Calu3 (cell line): ENCODE measurements around the gene MAP7. TPM values are rescaled to one million over a fixed set of nuclear protein-coding genes. Genes with fewer than 3 reads are reported as not detected.

ENCODE experiments used
- BruUV-seq: library from RNA; stranded (reverse); fragments of 400-500 nt; replicated peaks from 2 replicates; lab custom pipeline; 2021; lab: Mats Ljungman, UMichigan
- CTCF ChIA-PET: fragments of 300-600 bp; sonication (Branson Sonifier 250); formaldehyde crosslinking; loops from one replicate; lab custom pipeline; 2022; ENCODE audit warnings: antibody characterized with exemption; lab: Charles Lee
- DNase-seq: peaks from one replicate; pipeline ENCODE4 v3.0.0; 2022
- H3K27ac Mint-ChIP-seq: one replicate; pipeline ENCODE4 v1.8.0; 2022; ENCODE audit warnings: mixed read lengths; ENCODE audit not compliant: unreplicated experiment
- H3K27me3 Mint-ChIP-seq: one replicate; pipeline ENCODE4 v1.8.0; 2022; ENCODE audit warnings: mixed read lengths; ENCODE audit not compliant: unreplicated experiment
- H3K36me3 Mint-ChIP-seq: one replicate; pipeline ENCODE4 v1.8.0; 2022; ENCODE audit warnings: mild to moderate bottlenecking, moderate library complexity, mixed read lengths; ENCODE audit not compliant: insufficient read depth, unreplicated experiment
- H3K4me1 Mint-ChIP-seq: one replicate; pipeline ENCODE4 v1.8.0; 2022; ENCODE audit warnings: mild to moderate bottlenecking, low read depth, mixed read lengths; ENCODE audit not compliant: unreplicated experiment
- H3K4me3 Mint-ChIP-seq: one replicate; pipeline ENCODE4 v1.8.0; 2022; ENCODE audit warnings: mild to moderate bottlenecking, low read depth, moderate library complexity, mixed read lengths; ENCODE audit not compliant: unreplicated experiment
- H3K9me3 Mint-ChIP-seq: one replicate; pipeline ENCODE4 v1.8.0; 2022; ENCODE audit warnings: low read depth, mixed read lengths; ENCODE audit not compliant: unreplicated experiment
- intact Hi-C: fragments of 100-400 bp; cut with micrococcal nuclease; formaldehyde crosslinking; loops from one replicate; pipeline ENCODE4 v1.10.0; 2022; ENCODE audit not compliant: unreplicated experiment
- total RNA-seq: library from RNA; stranded (reverse); gene quantifications from 2 replicates; pipeline ENCODE4 v1.2.3, GENCODE V29; 2022
- TF ChIP-seq, protein P1 (sequence below): fragments of 200-600 bp; IDR thresholded peaks from one replicate; pipeline ENCODE4 v1.8.0; 2022; ENCODE audit warnings: antibody characterized with exemption; ENCODE audit not compliant: unreplicated experiment

The MAP7 gene
- total RNA-seq, 1 experiment from 2014 or later: 30.1 TPM

DNA sequence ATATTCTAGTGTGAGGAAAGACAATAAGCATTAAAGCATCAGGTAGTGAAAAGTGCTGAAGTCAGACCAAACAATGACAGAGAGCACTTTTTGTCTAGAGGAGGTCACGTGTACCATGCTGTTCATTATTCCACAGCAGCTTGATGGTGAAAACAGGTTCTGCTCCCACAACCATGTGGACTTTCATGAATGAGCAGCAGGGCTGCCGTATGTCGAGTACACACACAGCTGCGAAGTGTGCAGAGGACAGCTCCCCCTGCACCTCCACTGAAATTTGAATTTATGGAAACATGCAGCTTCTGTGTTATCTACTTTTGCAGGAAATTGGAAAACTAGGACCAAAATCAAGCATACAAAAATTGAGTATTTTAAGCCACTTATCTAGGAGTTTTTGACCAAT lies 85.3 kb downstream of the MAP7 start:
- DNase-seq: no peak
- Mint-ChIP-seq H3K27ac (no peak overlapping the region), H3K9me3 (no peaks in the 10 kb centered on the region), H3K27me3 (no peaks in the 10 kb centered on the region), H3K4me1 (no peaks in the 10 kb centered on the region), H3K36me3 (no peaks in the 10 kb centered on the region), H3K4me3 (no peak overlapping the region)
- no TSS peak for BruUV-seq
- intact Hi-C loops: no loop called here
- CTCF ChIA-PET: no interaction called here
- TF ChIP-seq, protein P1, sequence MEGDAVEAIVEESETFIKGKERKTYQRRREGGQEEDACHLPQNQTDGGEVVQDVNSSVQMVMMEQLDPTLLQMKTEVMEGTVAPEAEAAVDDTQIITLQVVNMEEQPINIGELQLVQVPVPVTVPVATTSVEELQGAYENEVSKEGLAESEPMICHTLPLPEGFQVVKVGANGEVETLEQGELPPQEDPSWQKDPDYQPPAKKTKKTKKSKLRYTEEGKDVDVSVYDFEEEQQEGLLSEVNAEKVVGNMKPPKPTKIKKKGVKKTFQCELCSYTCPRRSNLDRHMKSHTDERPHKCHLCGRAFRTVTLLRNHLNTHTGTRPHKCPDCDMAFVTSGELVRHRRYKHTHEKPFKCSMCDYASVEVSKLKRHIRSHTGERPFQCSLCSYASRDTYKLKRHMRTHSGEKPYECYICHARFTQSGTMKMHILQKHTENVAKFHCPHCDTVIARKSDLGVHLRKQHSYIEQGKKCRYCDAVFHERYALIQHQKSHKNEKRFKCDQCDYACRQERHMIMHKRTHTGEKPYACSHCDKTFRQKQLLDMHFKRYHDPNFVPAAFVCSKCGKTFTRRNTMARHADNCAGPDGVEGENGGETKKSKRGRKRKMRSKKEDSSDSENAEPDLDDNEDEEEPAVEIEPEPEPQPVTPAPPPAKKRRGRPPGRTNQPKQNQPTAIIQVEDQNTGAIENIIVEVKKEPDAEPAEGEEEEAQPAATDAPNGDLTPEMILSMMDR: no peak

GRCh38 chr6:136464148-136464547 lies 86.1 kb downstream of the MAP7 start:
- BruUV-seq: no TSS peak
- Mint-ChIP-seq H3K36me3 (no peaks in the 10 kb centered on the region), H3K27ac (no peak overlapping the region), H3K4me1 (no peaks in the 10 kb centered on the region), H3K27me3 (no peaks in the 10 kb centered on the region), H3K9me3 (no peaks in the 10 kb centered on the region), H3K4me3 (no peak overlapping the region)
- TF ChIP-seq, protein P1: no peak
- intact Hi-C loops: no loop called here
- CTCF ChIA-PET: no interaction called here
- DNase-seq: no peak

GRCh38 chr6:136463743-136464142 lies 86.5 kb downstream of the MAP7 start:
- TF ChIP-seq, protein P1: no peak
- no peaks in the 10 kb centered on the region for H3K36me3 Mint-ChIP-seq
- CTCF ChIA-PET: no interaction called here
- intact Hi-C loops: no loop called here
- H3K27ac Mint-ChIP-seq: no peak overlapping the region
- no peaks in the 10 kb centered on the region for H3K27me3 Mint-ChIP-seq
- no peaks in the 10 kb centered on the region for H3K4me1 Mint-ChIP-seq
- no peak overlapping the region for H3K4me3 Mint-ChIP-seq
- H3K9me3 Mint-ChIP-seq: no peaks in the 10 kb centered on the region
- DNase-seq: no peak
- no TSS peak for BruUV-seq

- TF ChIP-seq, protein P1: no peak
- Mint-ChIP-seq H3K27me3 (no peaks in the 10 kb centered on the region), H3K9me3 (no peaks in the 10 kb centered on the region), H3K27ac (no peak overlapping the region), H3K4me1 (no peaks in the 10 kb centered on the region), H3K36me3 (no peaks in the 10 kb centered on the region), H3K4me3 (no peak overlapping the region)
- intact Hi-C loops: no loop called here
- DNase-seq: no peak
- no TSS peak for BruUV-seq
- CTCF ChIA-PET: no interaction called here
Observed at GRCh38 chr6:136446579-136447187, 103.5 kb downstream of the MAP7 start.
